Ovary (tissue), 3 donors: ENCODE data around the gene KRT76.

Source experiments
- CTCF ChIP-seq, 3 donors: fragments of 450-650 bp in 2 of 3; fragments of 200-600 bp in 1 of 3; IDR thresholded peaks; one replicate each; pipeline versions ENCODE4 v1.5.1 to v1.8.0; 2016 to 2022; ENCODE audit warnings: antibody characterized with exemption in 3 of 3, mild to moderate bottlenecking in 1 of 3
- POLR2A ChIP-seq: fragments of 450-650 bp; IDR thresholded peaks from one replicate; pipeline ENCODE4 v1.6.1; 2017; ENCODE audit warnings: antibody characterized with exemption, mild to moderate bottlenecking, moderate library complexity
- donor health status: DM: no; HTN: no; CAD: no.

- no peak for TF ChIP-seq CTCF (IDR thresholded peaks at IDR 0.05)
- TF ChIP-seq POLR2A = no peak
Observed at GRCh38 chr12:52812073-52812400, 34.9 kb upstream of the KRT76 start.
